Testis (tissue), 5 donors: ENCODE data around the gene CLEC3A. TPM values are rescaled to one million over a fixed set of nuclear protein-coding genes. Genes with fewer than 3 reads are reported as not detected.
A peak's percentile ranks its signal among the peaks of the same experiment; 100 is the strongest.

Source experiments
- DNase-seq: peaks from one replicate; pipeline ENCODE4 v3.0.0-alpha.2; 2019
- H3K27ac ChIP-seq, 2 donors: fragments of 200-600 bp; sonication (generic); one replicate each; pipeline ENCODE4 v1.5.1; 2019
- H3K27me3 ChIP-seq: fragments of 200-600 bp; sonication (generic); one replicate; pipeline ENCODE4 v1.5.1; 2019
- H3K36me3 ChIP-seq: fragments of 200-600 bp; sonication (generic); one replicate; pipeline ENCODE4 v1.5.1; 2017; ENCODE audit warnings: low read depth; ENCODE audit errors: missing control alignments
- H3K4me1 ChIP-seq: fragments of 200-600 bp; sonication (generic); one replicate; pipeline ENCODE4 v1.5.1; 2019
- H3K4me3 ChIP-seq, 2 donors: fragments of 200-600 bp; sonication (generic); one replicate each; pipeline ENCODE4 v1.5.1; 2017 to 2019
- H3K9me3 ChIP-seq: fragments of 200-600 bp; sonication (generic); one replicate; pipeline ENCODE4 v1.5.1; 2017
- POLR2A ChIP-seq: fragments of 450-650 bp; IDR thresholded peaks from one replicate; pipeline ENCODE4 v1.6.1; 2017; ENCODE audit warnings: antibody characterized with exemption, mild to moderate bottlenecking, moderate library complexity
- WGBS, 2 donors: methylation state at CpG; one replicate each; pipeline ENCODE4 v1.1.5; 2018; 5-methylcytosine and 5-hydroxymethylcytosine counted together
- intact Hi-C: fragments of 100-400 bp; cut with DNase I; formaldehyde crosslinking; loops from one replicate; pipeline ENCODE4 v1.15.1; 2023; ENCODE audit warnings: low total_unique reads
- long read RNA-seq, 2 donors: transcript quantifications; one replicate each; lab custom pipeline, GENCODE V29; 2026
- polyA plus RNA-seq: library from polyadenylated mRNA; stranded (reverse); fragments of 350-450 nt; fragmentation: Illumina TruSeq; extraction: RNeasy Lipid Tissue Mini Kit (QIAGEN cat#74804); gene quantifications from one replicate; pipeline ENCODE4 v1.2.3, GENCODE V29; 2014; ENCODE audit warnings: low read depth, low replicate concordance; ENCODE audit not compliant: insufficient read depth
- total RNA-seq, 2 donors: library from RNA; depleted of rRNA; stranded (reverse); fragments of >200 nt; gene quantifications; one replicate each; pipeline ENCODE4 v1.2.3, GENCODE V29; 2016
- TF ChIP-seq, protein P1 (sequence below), 3 experiments: fragments of 450-650 bp in 2 of 3; fragments of 200-600 bp in 1 of 3; sonication (generic) in 1 of 3; IDR thresholded peaks; one replicate each; pipeline ENCODE4 v1.5.1; 2016 to 2019; ENCODE audit warnings: antibody characterized with exemption in 3 of 3, mild to moderate bottlenecking in 2 of 3, moderate library complexity in 1 of 3

CLEC3A gene, protein sequence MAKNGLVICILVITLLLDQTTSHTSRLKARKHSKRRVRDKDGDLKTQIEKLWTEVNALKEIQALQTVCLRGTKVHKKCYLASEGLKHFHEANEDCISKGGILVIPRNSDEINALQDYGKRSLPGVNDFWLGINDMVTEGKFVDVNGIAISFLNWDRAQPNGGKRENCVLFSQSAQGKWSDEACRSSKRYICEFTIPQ
- total RNA-seq (under 1 TPM; 0.55 to 0.74 TPM), polyA plus RNA-seq (not detected)
- long read RNA-seq, donor 1, result 0 reads
- long read RNA-seq, donor 2, result 0 reads

DNA sequence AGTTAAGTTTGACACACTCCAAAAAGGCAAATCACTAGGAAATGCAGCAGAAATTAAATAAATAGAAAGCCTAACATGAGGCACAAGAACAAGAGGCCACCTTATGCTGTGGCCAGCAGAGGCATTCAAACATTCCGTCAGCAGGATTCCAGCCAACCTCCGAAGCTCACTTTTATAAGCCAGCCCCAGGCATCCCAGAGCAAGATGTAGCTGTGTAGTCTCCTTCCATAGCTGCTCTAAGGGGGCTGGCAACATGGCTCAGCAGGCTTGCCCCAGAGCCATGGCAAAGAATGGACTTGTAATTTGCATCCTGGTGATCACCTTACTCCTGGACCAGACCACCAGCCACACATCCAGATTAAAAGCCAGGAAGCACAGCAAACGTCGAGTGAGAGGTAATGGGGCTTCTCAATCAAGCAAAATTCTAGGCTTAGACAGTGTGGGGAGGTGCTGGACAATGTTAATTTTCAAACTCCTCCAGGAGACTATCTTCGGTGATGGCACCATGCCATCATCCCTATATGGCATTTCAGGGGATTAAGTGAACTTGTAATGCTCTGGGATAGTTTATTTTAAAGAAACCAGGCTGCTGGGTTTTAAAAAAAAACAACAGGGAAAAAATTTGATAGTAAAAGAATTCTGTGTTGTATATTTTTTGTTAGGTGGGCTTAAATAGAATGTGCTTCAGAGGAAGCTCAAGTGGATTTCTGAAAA is at the start of gene CLEC3A:
TSS of gene CLEC3A (plus strand) at position 202 of the 714 bp plus-strand sequence. CDS start at position 281, 79 bp downstream.
- TF ChIP-seq, protein P1, sequence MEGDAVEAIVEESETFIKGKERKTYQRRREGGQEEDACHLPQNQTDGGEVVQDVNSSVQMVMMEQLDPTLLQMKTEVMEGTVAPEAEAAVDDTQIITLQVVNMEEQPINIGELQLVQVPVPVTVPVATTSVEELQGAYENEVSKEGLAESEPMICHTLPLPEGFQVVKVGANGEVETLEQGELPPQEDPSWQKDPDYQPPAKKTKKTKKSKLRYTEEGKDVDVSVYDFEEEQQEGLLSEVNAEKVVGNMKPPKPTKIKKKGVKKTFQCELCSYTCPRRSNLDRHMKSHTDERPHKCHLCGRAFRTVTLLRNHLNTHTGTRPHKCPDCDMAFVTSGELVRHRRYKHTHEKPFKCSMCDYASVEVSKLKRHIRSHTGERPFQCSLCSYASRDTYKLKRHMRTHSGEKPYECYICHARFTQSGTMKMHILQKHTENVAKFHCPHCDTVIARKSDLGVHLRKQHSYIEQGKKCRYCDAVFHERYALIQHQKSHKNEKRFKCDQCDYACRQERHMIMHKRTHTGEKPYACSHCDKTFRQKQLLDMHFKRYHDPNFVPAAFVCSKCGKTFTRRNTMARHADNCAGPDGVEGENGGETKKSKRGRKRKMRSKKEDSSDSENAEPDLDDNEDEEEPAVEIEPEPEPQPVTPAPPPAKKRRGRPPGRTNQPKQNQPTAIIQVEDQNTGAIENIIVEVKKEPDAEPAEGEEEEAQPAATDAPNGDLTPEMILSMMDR (IDR thresholded peaks at IDR 0.05), result no peak
- TF ChIP-seq POLR2A, result no peak
- no peak within 1 kb of the TSS for H3K4me3 ChIP-seq
- 54% methylated on average over 5 of the region's 5 CpGs for WGBS, 2 donors
- no peak for DNase-seq
- no peak within 1 kb of the TSS for H3K27ac ChIP-seq
- H3K9me3 ChIP-seq, result no peaks in the 10 kb centered on the region
- no peaks in the 10 kb centered on the region for H3K4me1 ChIP-seq
- no peaks in the 10 kb centered on the region for H3K36me3 ChIP-seq
- H3K27me3 ChIP-seq, result no peaks in the 10 kb centered on the region
- intact Hi-C loops, result no loop called here

DNA sequence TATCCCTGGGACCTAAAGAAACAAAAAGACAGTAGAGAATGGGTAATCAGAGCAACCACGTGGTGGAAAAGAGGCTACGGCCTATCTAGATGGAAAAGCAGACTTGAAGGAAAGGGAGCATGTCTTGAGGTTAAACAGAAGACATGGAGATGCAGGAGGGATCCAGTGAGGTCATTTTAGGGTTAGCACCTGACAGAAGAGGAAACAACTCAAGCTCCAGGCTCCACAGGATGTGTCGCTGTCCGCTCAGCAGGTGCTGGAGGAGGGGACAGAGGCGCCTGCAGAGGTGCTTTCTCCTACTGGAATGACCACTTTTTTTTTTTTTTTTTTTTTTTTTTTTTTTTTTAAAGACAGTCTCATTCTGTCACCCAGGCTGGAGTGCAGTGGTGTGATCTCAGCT is 47.5 kb upstream of the CLEC3A start:
- intact Hi-C loops, result loop anchor here (10.0 kb wide), 1 partner anchor 300 kb away; no protein-coding TSS in a partner anchor
- WGBS, 2 donors, result 66% methylated on average over 5 of the region's 5 CpGs
- DNase-seq, result peak; percentile 17

DNA sequence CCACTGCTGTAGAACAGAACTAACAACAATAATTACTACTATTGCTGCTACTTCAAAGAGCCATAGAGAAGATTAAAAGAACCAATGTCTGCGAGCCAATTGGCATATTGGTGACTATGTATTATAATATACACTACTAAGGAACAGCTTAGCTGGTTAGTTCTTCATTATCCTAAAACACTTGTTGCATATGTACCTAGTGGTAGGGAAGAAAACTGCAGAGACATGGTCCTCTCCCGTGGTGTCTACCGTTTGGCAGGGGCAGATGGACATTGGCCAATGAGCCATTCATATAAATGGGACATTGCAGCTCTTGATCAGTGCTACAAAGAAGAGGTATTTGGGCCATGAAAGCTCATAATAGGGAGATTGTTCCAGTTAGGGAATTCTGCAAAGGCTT is 46.4 kb upstream of the CLEC3A start:
- no peaks in the 10 kb centered on the region for H3K9me3 ChIP-seq
- no peak for DNase-seq
- no peaks in the 10 kb centered on the region for H3K36me3 ChIP-seq
- H3K27ac ChIP-seq, result no peak overlapping the region
- no peaks in the 10 kb centered on the region for H3K4me1 ChIP-seq
- no peaks in the 10 kb centered on the region for H3K27me3 ChIP-seq
- intact Hi-C loops, result loop anchor here (10.0 kb wide), 1 partner anchor 301 kb away; no protein-coding TSS in a partner anchor
- WGBS, 2 donors, result 76 to 79% methylated on average over 3 of the region's 3 CpGs
- H3K4me3 ChIP-seq, result no peak overlapping the region
- TF ChIP-seq, protein P1 (IDR thresholded peaks at IDR 0.05), result no peak
- no peak for TF ChIP-seq POLR2A

More for the DNA sequence above, 47.5 kb upstream of the CLEC3A start:
- Histone ChIP-seq H3K4me1 (no peaks in the 10 kb centered on the region), H3K27ac (no peak overlapping the region), H3K27me3 (no peaks in the 10 kb centered on the region), H3K36me3 (no peaks in the 10 kb centered on the region), H3K4me3 (no peak overlapping the region), H3K9me3 (no peaks in the 10 kb centered on the region)
- no peak for TF ChIP-seq POLR2A
- TF ChIP-seq, protein P1 (IDR thresholded peaks at IDR 0.05), result no peak

DNA sequence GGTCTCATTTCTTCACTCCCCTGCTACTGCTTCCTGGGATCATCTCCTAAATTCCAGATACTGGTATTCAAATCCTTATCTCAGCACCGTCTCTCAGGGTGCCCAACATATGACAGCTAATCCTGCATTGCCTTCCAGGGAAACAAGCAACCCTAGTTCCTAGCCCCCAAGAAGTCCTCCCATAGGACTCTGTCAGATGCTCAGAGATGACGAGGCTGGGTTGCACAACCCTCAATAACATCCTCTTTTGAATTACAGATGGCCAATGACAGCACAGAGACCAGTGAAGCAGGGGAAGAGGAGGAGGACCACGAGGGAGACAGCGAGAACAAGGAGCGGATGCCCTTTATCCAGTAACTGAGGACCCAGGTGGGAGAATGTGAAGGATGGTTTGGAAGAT is 45.0 kb upstream of the CLEC3A start:
- no peaks in the 10 kb centered on the region for H3K27me3 ChIP-seq
- 56 to 68% methylated on average over 5 of the region's 5 CpGs for WGBS, 2 donors
- no peak for TF ChIP-seq POLR2A
- TF ChIP-seq, protein P1 (IDR thresholded peaks at IDR 0.05), result no peak
- no peak for DNase-seq
- H3K4me3 ChIP-seq, result no peak overlapping the region
- no peaks in the 10 kb centered on the region for H3K9me3 ChIP-seq
- no peak overlapping the region for H3K27ac ChIP-seq
- no peaks in the 10 kb centered on the region for H3K4me1 ChIP-seq
- intact Hi-C loops, result loop anchor here (10.0 kb wide), 1 partner anchor 303 kb away; no protein-coding TSS in a partner anchor
- no peaks in the 10 kb centered on the region for H3K36me3 ChIP-seq
